GM19438 (cell line): ENCODE data around the gene KCTD6.

ENCODE experiments used
- ATAC-seq: cut with Tn5 transposase; IDR thresholded peaks from one replicate; pipeline ENCODE4 v1.9.1; 2021; ENCODE audit warnings: low read depth; ENCODE audit not compliant: unreplicated experiment

The KCTD6 gene

DNA sequence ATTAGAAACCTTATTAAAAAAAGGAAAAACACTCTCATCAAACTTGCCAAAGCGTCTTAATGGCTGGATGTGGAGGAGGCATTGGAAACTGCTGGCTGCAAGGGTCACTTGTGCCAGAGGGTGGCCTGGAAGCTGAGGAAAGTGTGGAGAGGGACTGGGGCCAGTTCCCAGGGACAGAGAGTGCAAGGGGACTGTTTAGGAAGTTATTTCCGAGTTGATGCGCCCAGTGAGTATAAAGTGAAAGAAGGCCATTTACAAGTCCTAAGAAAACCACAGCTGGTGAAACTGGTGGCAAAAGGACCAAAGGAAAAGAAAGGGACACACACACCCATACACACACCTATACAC, 7.2 kb upstream of the KCTD6 start:
- ATAC-seq, result no peak

- no peak for ATAC-seq
Observed at GRCh38 chr3:58485801-58486435, 6.0 kb upstream of the KCTD6 start.

GRCh38 chr3:58487140-58487886, 4.6 kb upstream of the KCTD6 start:
- ATAC-seq, result no peak

- ATAC-seq, result no peak
Observed at GRCh38 chr3:58488967-58489366, 2.9 kb upstream of the KCTD6 start.

- no peak for ATAC-seq
Observed at GRCh38 chr3:58490860-58491501, 915 bp upstream of the KCTD6 start.

DNA sequence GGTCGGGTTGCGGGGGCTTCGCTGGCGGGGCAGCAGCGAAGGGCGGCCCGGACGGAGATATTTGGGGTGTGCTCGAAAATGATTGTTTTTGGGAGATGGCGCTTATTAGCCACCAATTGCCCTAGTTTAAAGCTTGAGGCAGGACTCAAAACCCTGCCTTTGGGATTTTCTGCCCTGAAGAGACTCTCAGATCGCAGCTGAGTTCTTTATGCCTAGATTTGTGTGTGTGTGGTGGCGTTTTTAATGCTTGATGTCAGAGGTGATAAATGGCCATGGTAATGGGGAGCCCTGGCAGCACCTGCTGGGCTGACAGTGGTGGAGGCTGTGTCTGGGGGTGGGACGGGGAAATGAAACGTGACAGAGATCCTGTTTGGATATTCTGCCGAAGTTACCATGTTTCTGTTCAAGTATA, 604 bp downstream of the KCTD6 start:
- no peak for ATAC-seq

GRCh38 chr3:58494107-58494506, 2.2 kb downstream of the KCTD6 start:
- ATAC-seq, result no peak

DNA sequence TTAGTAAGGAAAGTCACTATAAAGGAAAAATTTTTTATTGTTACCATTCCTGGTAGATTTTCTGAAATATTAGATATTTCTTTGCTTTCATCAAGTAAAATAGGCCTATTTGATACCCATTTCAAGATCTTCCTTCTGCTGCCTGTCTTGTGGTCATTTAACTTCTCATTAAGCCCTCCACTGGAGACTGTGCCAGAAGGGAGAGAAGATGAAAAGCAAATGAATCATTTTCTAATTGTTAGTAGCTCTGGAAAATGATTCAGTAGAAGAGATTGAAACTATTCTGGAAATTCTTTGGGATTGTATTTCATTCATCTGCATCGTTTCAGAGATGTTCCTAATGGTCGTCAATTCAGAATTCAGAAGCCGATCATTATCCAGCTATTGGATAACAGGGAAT, 3.2 kb downstream of the KCTD6 start:
- no peak for ATAC-seq

GRCh38 chr3:58496206-58496857, 4.4 kb downstream of the KCTD6 start:
- ATAC-seq, result no peak

DNA sequence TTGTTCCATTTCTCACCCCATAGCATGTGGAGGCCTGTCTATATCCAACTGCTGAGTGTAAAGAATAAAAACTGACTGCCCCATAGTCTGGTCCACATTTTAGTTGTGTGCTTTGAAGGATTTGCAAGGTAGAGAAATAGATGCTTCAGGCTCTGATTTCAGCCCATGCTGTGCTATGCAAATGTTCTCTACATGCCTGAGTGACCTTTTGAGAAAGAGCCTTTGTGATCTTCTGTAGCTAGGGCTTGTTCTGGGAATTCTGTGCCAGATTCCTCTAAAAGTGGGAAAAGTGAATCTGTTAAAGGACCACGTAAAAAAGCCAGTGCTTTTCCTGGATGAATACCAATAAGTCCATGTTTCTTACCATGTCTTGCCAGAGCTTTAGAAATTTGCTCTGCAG, 5.2 kb downstream of the KCTD6 start:
- no peak for ATAC-seq

- no peak for ATAC-seq
Observed at GRCh38 chr3:58502872-58503271, 11.0 kb downstream of the KCTD6 start.

- ATAC-seq, result no peak
Observed at GRCh38 chr3:58507356-58508078, 15.6 kb downstream of the KCTD6 start.

DNA sequence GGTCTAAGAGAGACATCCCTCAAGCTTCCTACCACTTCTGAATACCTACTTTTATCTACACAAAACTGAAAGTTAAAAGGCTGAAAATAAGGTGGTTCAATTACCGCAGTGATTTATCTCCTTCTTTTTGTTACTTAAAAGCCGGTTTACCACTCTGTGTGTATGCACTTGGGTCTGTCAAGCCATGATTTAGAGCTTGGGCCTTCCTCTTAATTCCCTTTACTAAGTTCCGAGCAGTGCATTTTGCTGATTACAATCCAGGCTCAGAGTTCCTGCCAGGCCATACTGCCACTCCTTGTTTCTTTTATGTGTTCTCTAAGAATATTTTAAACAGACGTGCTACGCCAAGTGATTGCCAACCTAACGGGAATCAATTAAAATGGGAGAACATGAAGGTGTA, 16.5 kb downstream of the KCTD6 start:
- ATAC-seq, result no peak

- ATAC-seq, result no peak
Observed at GRCh38 chr3:58514405-58514804, 22.5 kb downstream of the KCTD6 start.

DNA sequence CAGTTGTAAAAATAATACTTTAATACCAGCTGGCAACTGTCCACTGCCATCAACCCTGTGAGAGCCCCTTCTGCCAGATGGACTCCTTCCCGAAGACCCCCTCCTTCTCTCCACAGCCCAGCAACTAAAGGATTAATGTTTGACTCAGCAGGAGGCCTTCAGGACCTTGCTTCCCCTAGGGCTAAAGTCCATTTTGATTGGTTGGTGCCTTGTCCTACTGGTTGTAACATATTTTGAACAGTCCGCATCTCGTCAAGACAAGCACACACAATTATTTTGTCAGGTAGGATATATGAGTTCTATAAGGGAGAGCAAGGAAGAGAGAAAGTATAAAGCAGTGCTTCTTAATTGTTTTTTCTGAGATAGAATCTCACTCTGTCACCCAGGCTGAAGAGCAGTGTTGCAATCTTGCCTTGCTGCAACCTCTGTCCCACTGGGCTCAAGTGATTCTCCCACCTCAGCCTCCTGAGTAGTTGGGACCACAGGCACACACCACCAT, 26.4 kb downstream of the KCTD6 start:
- ATAC-seq, result no peak

DNA sequence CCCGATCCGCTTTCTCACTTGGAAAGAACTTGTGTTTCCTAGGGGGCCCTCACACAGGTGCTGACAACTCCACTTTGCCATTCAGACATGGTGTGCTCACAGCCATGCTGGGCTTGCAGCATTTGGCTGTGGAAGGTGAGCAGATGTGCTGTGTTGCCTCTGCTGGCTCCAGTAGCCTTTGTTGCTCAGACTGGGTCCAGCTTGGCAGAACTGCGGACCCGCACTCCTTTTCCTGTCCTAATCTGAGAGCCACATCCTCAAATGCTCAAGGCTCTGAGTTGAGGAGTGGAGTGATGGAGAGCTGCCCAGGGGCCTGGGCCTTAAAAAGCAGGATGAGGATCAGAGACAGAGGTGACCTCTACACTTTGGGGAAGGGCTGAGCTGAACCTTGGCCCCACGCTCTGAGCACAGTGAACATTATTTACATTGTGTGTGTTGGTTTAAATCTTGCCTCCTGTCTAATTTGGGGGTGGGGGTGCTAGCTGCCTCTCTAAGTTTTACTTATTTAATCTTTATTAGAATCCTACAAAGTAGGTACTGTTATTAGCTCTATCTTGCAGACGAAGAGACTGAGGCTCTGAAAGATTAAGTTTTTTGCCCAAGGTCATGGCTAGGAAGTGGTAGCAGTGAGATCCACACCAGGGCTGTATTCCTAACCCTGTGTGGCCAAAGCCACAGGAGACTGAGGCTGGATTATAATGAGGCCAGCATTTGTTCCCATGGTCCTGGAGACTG, 27.9 kb downstream of the KCTD6 start:
- ATAC-seq, result no peak

DNA sequence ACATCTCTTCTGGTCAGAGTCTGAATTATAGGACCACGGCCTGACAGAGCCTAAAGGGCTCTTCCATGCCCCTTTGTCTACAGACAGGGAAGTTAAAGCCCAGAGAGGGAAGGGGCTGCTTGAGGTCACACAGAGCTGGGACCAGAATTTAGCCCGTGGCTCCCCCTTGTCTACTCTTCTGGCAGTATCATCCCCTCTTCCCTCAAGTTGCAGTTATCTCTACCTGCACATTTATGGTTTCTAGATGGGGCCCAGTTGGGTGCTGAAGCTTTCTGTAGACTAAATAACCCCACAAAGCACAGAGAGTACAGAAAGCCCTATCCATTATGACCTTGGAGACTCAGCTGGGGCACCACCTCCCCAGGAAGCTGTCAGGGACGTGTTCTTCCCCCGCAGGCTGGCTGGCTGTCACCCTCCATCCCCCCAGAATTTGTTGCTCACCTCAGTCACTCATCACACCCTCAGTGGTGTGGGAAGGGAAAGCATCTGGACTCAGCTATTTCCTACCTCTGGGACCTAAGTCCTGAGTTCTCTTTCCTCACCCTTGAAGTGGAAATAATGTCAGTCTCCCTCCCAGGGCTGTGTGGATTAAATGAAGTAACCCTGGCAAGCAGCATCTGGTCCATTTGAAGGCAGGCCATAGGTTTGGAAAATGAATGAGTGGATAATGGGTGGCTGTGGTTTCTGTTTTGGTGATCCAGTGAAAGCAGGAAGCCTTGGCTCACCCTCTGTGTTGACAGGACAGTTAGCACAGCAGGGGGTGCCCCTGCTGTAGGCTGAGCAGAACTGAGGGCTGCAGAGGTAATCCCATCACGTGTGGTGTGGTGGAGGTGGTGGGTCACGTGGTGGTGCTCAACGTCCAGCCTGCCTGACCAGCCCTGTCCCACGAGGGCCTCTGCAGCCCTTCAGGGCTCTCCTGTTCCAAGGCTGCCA, 28.8 kb downstream of the KCTD6 start:
- no peak for ATAC-seq

DNA sequence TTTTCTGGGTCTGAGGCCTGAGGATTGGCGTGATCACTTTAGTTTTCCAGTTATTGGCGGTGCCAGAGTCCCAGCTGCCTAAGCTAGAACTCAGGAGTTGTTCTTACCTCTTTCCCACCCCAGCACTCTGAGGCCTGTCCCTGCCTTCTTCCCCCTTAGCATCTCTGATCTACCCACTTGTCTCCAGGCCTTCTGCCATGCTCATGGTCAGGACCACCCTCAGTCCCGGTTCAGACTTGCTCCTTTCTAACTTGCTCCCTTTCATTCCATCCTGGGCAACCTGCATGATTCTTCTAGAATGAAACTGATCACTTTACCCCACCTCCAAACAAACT, 29.4 kb downstream of the KCTD6 start:
- ATAC-seq, result no peak
